ENCODE measurements around the gene AMTN.

- TF ChIP-seq RFX5 (IDR thresholded peaks at IDR 0.05) = no peak
- no peak for TF ChIP-seq KDM1A (IDR thresholded peaks at IDR 0.05; ENCODE audit: low read depth)
- no peak for TF ChIP-seq CTCF (IDR thresholded peaks at IDR 0.05)
- no peak for TF ChIP-seq TP53 (CRISPR knock-in tag; IDR thresholded peaks at IDR 0.05)
- TF ChIP-seq HDAC2 (IDR thresholded peaks at IDR 0.05) = no peak
- no peak for TF ChIP-seq POLR2A (IDR thresholded peaks at IDR 0.05; ENCODE audit: low read length)
- no peak for TF ChIP-seq NFE2L2 (conservative IDR thresholded peaks at IDR 0.05; ENCODE audit: low read length)
- no peak for TF ChIP-seq RCOR1 (IDR thresholded peaks at IDR 0.05; ENCODE audit: low read depth, low read length)
- no peak for TF ChIP-seq PBX3 (IDR thresholded peaks at IDR 0.05)
- TF ChIP-seq ESRRA (IDR thresholded peaks at IDR 0.05; ENCODE audit: borderline replicate concordance, low read length) = no peak
- TF ChIP-seq MAX (IDR thresholded peaks at IDR 0.05) = no peak
- TF ChIP-seq FOSL2 (IDR thresholded peaks at IDR 0.05) = no peak
- no peak for TF ChIP-seq FOSL2 (CRISPR knock-in tag; IDR thresholded peaks at IDR 0.05)
These were observed 13.6 kb upstream of the AMTN start for GRCh38 chr4:70504733-70505132.
